Measurements from ENCODE around the gene NMNAT1.
"Not testable (repeated sequence)": the region's sequence is repeated elsewhere in the genome, so short reads cannot be mapped to it uniquely, and the experiment has no call there.

Gene NMNAT1

DNA sequence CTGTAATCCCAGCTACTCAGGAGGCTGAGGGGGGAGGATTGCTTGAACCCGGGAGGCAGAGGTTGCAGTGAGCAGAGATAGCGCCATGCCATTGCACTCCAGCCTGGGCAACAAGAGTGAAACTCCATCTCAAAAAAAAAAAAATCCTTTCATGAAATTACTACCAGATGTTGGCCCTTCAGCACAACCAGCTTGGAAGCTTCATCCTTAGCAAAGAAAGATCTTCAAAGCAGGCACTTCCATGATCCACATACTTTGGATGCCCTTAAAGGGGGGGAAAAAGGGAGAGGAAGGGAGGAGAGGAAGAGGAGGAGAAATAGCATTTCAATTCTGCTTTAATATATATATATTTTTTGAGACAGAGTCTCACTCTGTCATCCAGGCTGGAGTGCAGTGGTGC is 77.4 kb downstream of the NMNAT1 start:
- not testable (repeated sequence) for DNase-seq

GRCh38 chr1:10021992-10022391 is 78.7 kb downstream of the NMNAT1 start:
- DNase-seq = not testable (repeated sequence)

GRCh38 chr1:10022656-10023055 is 79.4 kb downstream of the NMNAT1 start:
- DNase-seq = no peak

DNA sequence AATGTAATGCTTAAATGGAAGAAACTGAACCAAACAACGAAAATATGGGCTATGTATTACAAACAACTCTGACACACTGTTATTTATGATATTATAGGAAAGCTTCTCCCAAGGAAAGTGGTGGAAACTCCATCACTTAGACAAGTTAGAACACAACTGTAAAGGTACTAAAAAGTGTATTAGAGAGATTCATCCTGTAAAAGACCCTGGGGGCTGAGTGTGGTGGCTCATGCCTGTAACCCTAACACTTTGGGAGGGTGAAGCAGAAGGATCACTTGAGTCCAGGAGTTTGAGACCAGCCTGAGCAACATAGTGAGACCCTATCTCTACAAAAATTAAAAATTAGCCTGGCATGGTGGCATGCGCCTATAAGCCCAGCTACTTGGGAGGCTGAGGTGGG is 82.1 kb downstream of the NMNAT1 start:
- DNase-seq = no peak

GRCh38 chr1:10027027-10027426 is 83.8 kb downstream of the NMNAT1 start:
- DNase-seq = no peak

DNA sequence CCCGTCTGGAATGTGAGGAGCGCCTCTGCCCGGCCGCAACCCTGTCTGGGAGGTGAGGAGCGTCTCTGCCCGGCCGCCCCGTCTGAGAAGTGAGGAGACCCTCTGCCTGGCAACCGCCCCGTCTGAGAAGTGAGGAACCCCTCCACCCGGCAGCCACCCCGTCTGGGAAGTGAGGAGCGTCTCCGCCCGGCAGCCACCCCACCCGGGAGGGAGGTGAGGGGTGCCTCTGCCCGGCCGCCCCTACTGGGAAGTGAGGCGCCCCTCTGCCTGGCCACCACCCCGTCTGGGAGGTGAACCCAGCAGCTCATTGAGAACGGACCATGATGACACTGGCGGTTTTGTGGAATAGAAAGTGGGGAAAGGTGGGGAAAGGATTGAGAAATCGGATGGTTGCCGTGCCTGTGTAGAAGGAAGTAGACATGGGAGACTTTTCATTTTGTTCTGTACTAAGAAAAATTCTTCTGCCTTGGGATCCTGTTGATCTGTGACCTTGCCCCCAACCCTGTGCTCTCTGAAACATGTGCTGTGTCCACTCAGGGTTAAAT is 85.8 kb downstream of the NMNAT1 start:
- DNase-seq = peak; percentile 66

DNA sequence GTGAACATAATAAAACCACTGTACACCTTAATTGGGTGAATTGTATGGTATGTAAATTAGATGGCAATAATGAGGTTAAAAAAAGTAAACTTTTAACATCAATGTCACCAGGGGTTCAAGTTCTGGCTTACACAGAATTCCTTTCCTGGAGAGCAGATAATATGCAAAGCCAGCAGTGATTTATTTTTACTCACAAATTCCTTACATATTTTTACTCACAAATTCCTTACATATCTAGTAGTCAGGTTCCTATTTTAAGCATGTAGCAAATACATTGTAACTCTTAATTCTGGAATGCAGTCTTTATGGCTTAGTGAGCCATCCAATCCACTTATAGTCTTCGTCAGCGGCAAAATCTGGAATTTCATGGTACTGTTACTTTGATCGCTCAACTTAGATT is 88.2 kb downstream of the NMNAT1 start:
- no peak for DNase-seq

- peak; percentile 95 for DNase-seq
Measured at GRCh38 chr1:10032590-10033358, 89.5 kb downstream of the NMNAT1 start, which contains the start of gene UBE4B. Gene UBE4B (plus strand): TSS chr1:10032958. CDS start chr1:10033671, 713 bp downstream.

GRCh38 chr1:10033359-10033845 is 90.1 kb downstream of the NMNAT1 start:
- no peak for DNase-seq
